H1 (cell line): ENCODE data around the gene TENT5D. TPM values are rescaled to one million over a fixed set of nuclear protein-coding genes. Genes with fewer than 3 reads are reported as not detected.

Experiments
- CTCF ChIA-PET: fragments of 300-600 bp; sonication (Branson Sonifier 250); formaldehyde crosslinking; loops from one replicate; lab custom pipeline; 2021; ENCODE audit not compliant: partially characterized antibody; lab: Charles Lee
- POLR2A ChIA-PET: fragments of 300-600 bp; sonication (Branson Sonifier 250); formaldehyde crosslinking; loops from one replicate; lab custom pipeline; 2021; ENCODE audit warnings: inconsistent platforms; ENCODE audit not compliant: partially characterized antibody; lab: Charles Lee
- DNase-seq, 2 experiments: peaks; one replicate each; pipeline versions ENCODE4 v3.0.0 to v3.0.0-alpha.2; 2010 to 2022; ENCODE audit warnings: low spot score in 2 of 2, low read depth in 1 of 2, mixed read lengths in 1 of 2
- FAIRE-seq: peaks from 2 replicates; lab custom pipeline; 2011; peaks lifted over from hg19 to GRCh38; lab: Jason Lieb, UNC
- H2AFZ ChIP-seq: 2 replicates; pipeline ENCODE4 v1.8.1; 2012; ENCODE audit warnings: low read length, inconsistent platforms
- H2AK5ac ChIP-seq: 2 replicates; pipeline ENCODE4 v1.6.1; 2013; ENCODE audit warnings: low read depth, low read length
- H2BK120ac ChIP-seq: replicated peaks from 2 replicates; pipeline ENCODE3; 2013; ENCODE audit warnings: low read depth, low read length, inconsistent platforms
- H2BK12ac ChIP-seq: 2 replicates; pipeline ENCODE4 v1.6.1; 2013; ENCODE audit warnings: low read depth, low read length
- H2BK15ac ChIP-seq: 2 replicates; pipeline ENCODE4 v1.6.1; 2013; ENCODE audit warnings: low read length
- H2BK20ac ChIP-seq: 2 replicates; pipeline ENCODE4 v1.6.1; 2013; ENCODE audit warnings: low read length
- H2BK5ac ChIP-seq: 2 replicates; pipeline ENCODE4 v1.6.1; 2013; ENCODE audit warnings: low read depth, low read length
- H3K14ac ChIP-seq: 2 replicates; pipeline ENCODE4 v1.6.1; 2013; ENCODE audit warnings: inconsistent platforms; ENCODE audit not compliant: insufficient read length
- H3K18ac ChIP-seq: 2 replicates; pipeline ENCODE4 v1.6.1; 2013; ENCODE audit warnings: low read length; ENCODE audit errors: extremely low read depth
- H3K23ac ChIP-seq: 2 replicates; pipeline ENCODE4 v1.6.1; 2013; ENCODE audit warnings: inconsistent platforms; ENCODE audit not compliant: insufficient read length
- H3K23me2 ChIP-seq: 2 replicates; pipeline ENCODE4 v1.6.1; 2013; ENCODE audit warnings: low read depth, low read length
- H3K27ac ChIP-seq: 2 replicates; pipeline ENCODE4 v1.6.1; 2011; ENCODE audit warnings: low read depth, low read length, inconsistent platforms
- H3K27me3 ChIP-seq, 4 experiments: replicated peaks in 1 of 4; 1 replicate in 1 of 4; 2 replicates in 3 of 4; pipeline versions ENCODE4 v1.6.1 to v1.8.1; 2011 to 2013; ENCODE audit warnings: low read length in 3 of 4, mild to moderate bottlenecking in 3 of 4, inconsistent platforms in 2 of 4, mixed read lengths in 2 of 4, moderate library complexity in 1 of 4; ENCODE audit not compliant: control insufficient read depth in 3 of 4, insufficient read depth in 3 of 4; ENCODE audit errors: extremely low read depth in 1 of 4
- H3K36me3 ChIP-seq, 4 experiments: 2 replicates each; pipeline versions ENCODE4 v1.6.1 to v1.8.1; 2011 to 2013; ENCODE audit warnings: mild to moderate bottlenecking in 4 of 4, low read length in 3 of 4, moderate library complexity in 2 of 4, control low read depth in 1 of 4, inconsistent platforms in 1 of 4; ENCODE audit not compliant: insufficient read depth in 4 of 4, control insufficient read depth in 2 of 4
- H3K4ac ChIP-seq: replicated peaks from 2 replicates; pipeline ENCODE3; 2013; ENCODE audit warnings: low read length, low read depth, mixed read lengths, inconsistent platforms; ENCODE audit not compliant: insufficient read length
- H3K4me1 ChIP-seq, 4 experiments: replicated peaks in 1 of 4; 1 replicate in 1 of 4; 2 replicates in 3 of 4; pipeline versions ENCODE4 v1.6.1 to v1.8.1; 2011 to 2013; ENCODE audit warnings: low read length in 3 of 4, inconsistent platforms in 2 of 4, mixed read lengths in 1 of 4; ENCODE audit not compliant: insufficient read depth in 4 of 4, control insufficient read depth in 3 of 4
- H3K4me2 ChIP-seq, 2 experiments: 2 replicates each; pipeline versions ENCODE4 v1.6.1 to v1.8.1; 2011 to 2013; ENCODE audit warnings: low read depth in 2 of 2, low read length in 2 of 2, control low read depth in 1 of 2, inconsistent platforms in 1 of 2, mild to moderate bottlenecking in 1 of 2; ENCODE audit not compliant: insufficient read depth in 1 of 2
- H3K4me3 ChIP-seq, 4 experiments: fragments of 200-600, 300-600 bp in 1 of 4; sonication (generic), shearing (Covaris generic), sonication (Bioruptor Twin) in 1 of 4; 2 replicates each; pipeline versions ENCODE4 v1.5.1 to v1.8.1; 2011 to 2016; ENCODE audit warnings: low read length in 4 of 4, low read depth in 3 of 4, control low read depth in 2 of 4, inconsistent platforms in 2 of 4, mild to moderate bottlenecking in 2 of 4, mixed read lengths in 1 of 4, moderate library complexity in 1 of 4; ENCODE audit not compliant: insufficient read depth in 2 of 4; ENCODE audit errors: extremely low read depth in 1 of 4
- H3K56ac ChIP-seq: replicated peaks from 2 replicates; pipeline ENCODE3; 2013; ENCODE audit warnings: low read depth, mild to moderate bottlenecking, mixed read lengths, low read length, inconsistent platforms; ENCODE audit not compliant: insufficient read length
- H3K79me1 ChIP-seq: 2 replicates; pipeline ENCODE4 v1.6.1; 2013; ENCODE audit warnings: low read depth, low read length, control low read depth
- H3K79me2 ChIP-seq, 2 experiments: 2 replicates each; pipeline versions ENCODE4 v1.6.1 to v1.8.1; 2012 to 2013; ENCODE audit warnings: low read length in 2 of 2, mild to moderate bottlenecking in 2 of 2, inconsistent platforms in 1 of 2; ENCODE audit not compliant: insufficient read depth in 2 of 2, control insufficient read depth in 1 of 2
- H3K9ac ChIP-seq, 4 experiments: replicated peaks in 1 of 4; 1 replicate in 1 of 4; 2 replicates in 3 of 4; pipeline versions ENCODE4 v1.6.1 to v1.8.1; 2011 to 2013; ENCODE audit warnings: low read depth in 3 of 4, low read length in 3 of 4, control low read depth in 2 of 4, mild to moderate bottlenecking in 2 of 4, moderate library complexity in 2 of 4, inconsistent platforms in 1 of 4; ENCODE audit errors: extremely low read depth in 1 of 4
- H3K9me3 ChIP-seq, 2 experiments: 2 replicates each; pipeline versions ENCODE4 v1.6.1 to v1.8.1; 2012 to 2013; ENCODE audit warnings: mild to moderate bottlenecking in 2 of 2, moderate library complexity in 2 of 2, control low read depth in 1 of 2, inconsistent platforms in 1 of 2, low read depth in 1 of 2, low read length in 1 of 2, mixed read lengths in 1 of 2; ENCODE audit not compliant: insufficient read depth in 2 of 2
- H4K20me1 ChIP-seq, 2 experiments: replicated peaks in 1 of 2; 2 replicates each; pipeline versions ENCODE3 to v1.8.1; 2011 to 2013; ENCODE audit warnings: inconsistent platforms in 2 of 2, low read length in 2 of 2, mild to moderate bottlenecking in 1 of 2; ENCODE audit not compliant: insufficient read depth in 2 of 2, control insufficient read depth in 1 of 2
- H4K5ac ChIP-seq: 2 replicates; pipeline ENCODE4 v1.6.1; 2013; ENCODE audit warnings: low read length, low read depth, mixed read lengths, inconsistent platforms; ENCODE audit not compliant: insufficient read length
- H4K8ac ChIP-seq: 2 replicates; pipeline ENCODE4 v1.8.0; 2013; ENCODE audit warnings: mild to moderate bottlenecking, moderate library complexity, low read length, inconsistent platforms; ENCODE audit not compliant: insufficient read depth; ENCODE audit errors: extremely low read depth
- H4K91ac ChIP-seq: replicated peaks from 2 replicates; pipeline ENCODE3; 2013; ENCODE audit warnings: low read length, mixed read lengths, inconsistent platforms; ENCODE audit not compliant: insufficient read length
- GTF2F1 ChIP-seq: IDR thresholded peaks from 2 replicates; pipeline ENCODE4 v1.6.1; 2012; ENCODE audit warnings: low read depth, low read length, improper control_type of control experiment, borderline replicate concordance
- NRF1 ChIP-seq: IDR thresholded peaks from 2 replicates; pipeline ENCODE4 v1.6.1; 2011; ENCODE audit warnings: mild to moderate bottlenecking, low read depth, low read length, improper control_type of control experiment
- POLR2AphosphoS5 ChIP-seq: IDR thresholded peaks from 2 replicates; pipeline ENCODE4 v1.6.1; 2011; ENCODE audit warnings: low read depth, low read length
- SIRT6 ChIP-seq: IDR thresholded peaks from one replicate; pipeline ENCODE4 v1.7.1; 2012; ENCODE audit warnings: low read length, inconsistent platforms
- SUZ12 ChIP-seq: fragments of 200-600 bp; sonication (generic); IDR thresholded peaks from 2 replicates; pipeline ENCODE4 v1.6.1; 2012; ENCODE audit warnings: mild to moderate bottlenecking, inconsistent platforms, low read length, moderate library complexity, mixed read lengths
- polyA plus RNA-seq, 7 experiments: library from polyadenylated mRNA; depleted of rRNA in 3 of 7; stranded (reverse) in 5 of 7; unstranded in 2 of 7; fragments of >200 nt in 5 of 7; fragments of 200-250 nt in 2 of 7; gene quantifications; 1 replicate in 5 of 7; 2 replicates in 1 of 7; 4 replicates in 1 of 7; pipeline versions ENCODE4 v1.2.1 to v1.2.3, GENCODE V29; 2011 to 2013; ENCODE audit warnings: missing spikeins in 2 of 7, mixed read lengths in 2 of 7
- total RNA-seq: library from RNA; stranded (reverse); fragmentation: NEBNext Ultra II Directional; extraction: Animal tissue kit (Norgen Biotek cat#: 25700); gene quantifications from 2 replicates; pipeline ENCODE4 v1.2.1, GENCODE V29; 2021
- TF ChIP-seq, protein P1 (sequence below): IDR thresholded peaks from 2 replicates; pipeline ENCODE4 v1.6.1; 2011; ENCODE audit warnings: low read length, improper control_type of control experiment

Gene TENT5D
- total and polyA plus RNA-seq, 2 of the 8 experiments (the other 6 are each of a cell fraction or from before 2014, with no cell fraction given) = not detected

GRCh38 chrX:80431505-80431832, 11.2 kb downstream of the TENT5D start:
- Histone ChIP-seq H2BK5ac (no peak overlapping the region), H4K8ac (no peak overlapping the region), H3K9me3 (peaks cover 8 to 11% of the 10 kb centered on the region in 2 experiments; a peak in 2 of 4 replicates), H4K20me1 (no peaks in the 10 kb centered on the region), H2BK12ac (no peak overlapping the region), H3K23ac (no peak overlapping the region), H2BK15ac (no peak overlapping the region), H2AFZ (no peak overlapping the region), H3K27me3 (no peaks in the 10 kb centered on the region), H2BK120ac (no peak overlapping the region), H3K4ac (no peak overlapping the region), H4K91ac (no peak overlapping the region), H2AK5ac (no peak overlapping the region), H4K5ac (no peak overlapping the region), H3K4me2 (no peak overlapping the region), H2BK20ac (no peak overlapping the region), H3K36me3 (no peaks in the 10 kb centered on the region), H3K79me2 (no peaks in the 10 kb centered on the region), H3K9ac (no peak overlapping the region), H3K79me1 (no peaks in the 10 kb centered on the region), H3K18ac (no peak overlapping the region), H3K14ac (no peak overlapping the region), H3K27ac (no peak overlapping the region), H3K56ac (no peak overlapping the region), H3K4me1 (no peaks in the 10 kb centered on the region), H3K23me2 (no peaks in the 10 kb centered on the region), H3K4me3 (no peak overlapping the region)
- CTCF ChIA-PET = no interaction called here
- POLR2A ChIA-PET = no interaction called here
- DNase-seq (no peak), FAIRE-seq (peak; percentile 68)
- no peak for TF ChIP-seq NRF1
- no peak for TF ChIP-seq POLR2AphosphoS5
- no peak for TF ChIP-seq SIRT6
- no peak for TF ChIP-seq GTF2F1
- TF ChIP-seq SUZ12 = no peak
- TF ChIP-seq, protein P1, sequence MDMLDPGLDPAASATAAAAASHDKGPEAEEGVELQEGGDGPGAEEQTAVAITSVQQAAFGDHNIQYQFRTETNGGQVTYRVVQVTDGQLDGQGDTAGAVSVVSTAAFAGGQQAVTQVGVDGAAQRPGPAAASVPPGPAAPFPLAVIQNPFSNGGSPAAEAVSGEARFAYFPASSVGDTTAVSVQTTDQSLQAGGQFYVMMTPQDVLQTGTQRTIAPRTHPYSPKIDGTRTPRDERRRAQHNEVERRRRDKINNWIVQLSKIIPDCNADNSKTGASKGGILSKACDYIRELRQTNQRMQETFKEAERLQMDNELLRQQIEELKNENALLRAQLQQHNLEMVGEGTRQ = no peak
